ENCODE data around the gene ISLR.

Gene ISLR

DNA sequence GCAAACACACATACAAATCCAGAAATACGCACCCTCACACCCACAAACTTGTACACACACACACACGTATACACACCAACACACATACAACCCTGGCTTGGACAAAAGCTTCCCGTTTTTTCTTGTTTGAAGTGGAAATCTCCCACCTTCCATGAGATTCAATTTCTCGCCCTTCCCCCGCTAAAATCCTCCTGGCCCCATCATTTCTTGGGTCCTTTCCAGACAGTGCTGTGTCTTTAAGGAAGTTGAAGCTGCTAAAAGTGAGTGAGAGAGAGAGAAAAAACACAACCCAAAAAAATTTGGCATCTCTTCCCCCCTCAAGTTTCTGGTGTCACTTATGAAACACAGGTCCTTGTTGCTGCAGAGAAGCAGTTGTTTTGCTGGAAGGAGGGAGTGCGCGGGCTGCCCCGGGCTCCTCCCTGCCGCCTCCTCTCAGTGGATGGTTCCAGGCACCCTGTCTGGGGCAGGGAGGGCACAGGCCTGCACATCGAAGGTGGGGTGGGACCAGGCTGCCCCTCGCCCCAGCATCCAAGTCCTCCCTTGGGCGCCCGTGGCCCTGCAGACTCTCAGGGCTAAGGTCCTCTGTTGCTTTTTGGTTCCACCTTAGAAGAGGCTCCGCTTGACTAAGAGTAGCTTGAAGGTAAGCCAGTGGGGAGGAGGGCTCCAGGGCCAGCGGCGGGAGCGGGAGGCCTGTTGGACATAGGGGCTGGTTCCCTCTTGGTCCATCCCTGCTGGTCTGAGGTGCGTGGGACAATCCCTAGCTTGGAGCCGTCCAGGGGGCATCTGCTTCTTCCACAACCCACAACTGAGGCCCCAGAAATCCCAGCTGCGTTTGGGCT lies at the start of gene ISLR:
Gene ISLR (plus strand): TSS at position 331 of the 839 bp plus-strand sequence. CDS start 1,149 bp downstream, outside the sequence.
- Histone ChIP-seq H3K27me3 (ENCODE audit: insufficient read depth, low read depth) (peaks cover 37% of the 10 kb centered on the region), H3K9ac (no peak within 1 kb of the TSS), H2AFZ (ENCODE audit: low read depth) (no peak within 1 kb of the TSS), H3K4me1 (ENCODE audit: low read depth, poor library complexity, severe bottlenecking) (no peaks in the 10 kb centered on the region), H3K36me3 (ENCODE audit: insufficient read depth) (no peaks in the 10 kb centered on the region), H3K4me3 (IDR thresholded peaks at IDR 0.05; ENCODE audit: insufficient read depth, low read depth, low read length) (no peak within 1 kb of the TSS), H3K27ac (no peak within 1 kb of the TSS), H4K20me1 (ENCODE audit: insufficient read depth) (no peaks in the 10 kb centered on the region), H3K4me2 (no peak within 1 kb of the TSS), H3K79me2 (ENCODE audit: insufficient read depth, low read depth) (no peaks in the 10 kb centered on the region)
- TF ChIP-seq CTCF (conservative IDR thresholded peaks at IDR 0.05; ENCODE audit: low read depth, low read length): no peak

DNA sequence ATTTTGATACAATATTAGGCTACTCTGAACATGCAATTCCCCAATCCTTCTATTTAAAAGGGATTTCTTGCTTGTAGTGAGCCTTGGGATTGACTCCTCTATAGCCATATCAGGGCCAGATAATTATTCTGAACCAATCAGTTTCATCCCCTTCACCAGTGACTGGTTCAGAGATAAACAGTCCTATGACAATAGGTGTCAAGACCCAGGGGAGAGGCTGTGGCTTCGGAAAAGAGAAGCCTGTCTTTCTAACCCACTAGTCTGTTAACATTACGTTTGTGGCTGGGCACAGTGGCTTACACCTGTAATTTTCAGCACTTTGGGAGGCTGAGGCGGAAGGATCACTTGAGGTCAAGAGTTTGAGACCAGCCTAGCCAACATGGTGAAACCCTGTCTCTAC lies 49.3 kb upstream of the ISLR start:
- H3K27me3 ChIP-seq (ENCODE audit: insufficient read depth, low read depth): peaks cover 65% of the 10 kb centered on the region
- H3K36me3 ChIP-seq (ENCODE audit: insufficient read depth): no peaks in the 10 kb centered on the region
- H3K79me2 ChIP-seq (ENCODE audit: insufficient read depth, low read depth): no peaks in the 10 kb centered on the region
- no peak overlapping the region for H3K4me3 ChIP-seq (IDR thresholded peaks at IDR 0.05; ENCODE audit: insufficient read depth, low read depth, low read length)
- H3K4me2 ChIP-seq: no peak overlapping the region
- no peak overlapping the region for H3K9ac ChIP-seq
- no peak overlapping the region for H3K27ac ChIP-seq
- no peak overlapping the region for H2AFZ ChIP-seq (ENCODE audit: low read depth)
- peaks cover 14% of the 10 kb centered on the region for H3K4me1 ChIP-seq (ENCODE audit: low read depth, poor library complexity, severe bottlenecking)
- H4K20me1 ChIP-seq (ENCODE audit: insufficient read depth): no peaks in the 10 kb centered on the region
- TF ChIP-seq CTCF (conservative IDR thresholded peaks at IDR 0.05; ENCODE audit: low read depth, low read length): no peak

- TF ChIP-seq CTCF (conservative IDR thresholded peaks at IDR 0.05; ENCODE audit: low read depth, low read length): no peak
- H3K9ac ChIP-seq: no peak overlapping the region
- no peaks in the 10 kb centered on the region for H3K79me2 ChIP-seq (ENCODE audit: insufficient read depth, low read depth)
- no peaks in the 10 kb centered on the region for H3K36me3 ChIP-seq (ENCODE audit: insufficient read depth)
- no peak overlapping the region for H3K4me3 ChIP-seq (IDR thresholded peaks at IDR 0.05; ENCODE audit: insufficient read depth, low read depth, low read length)
- H4K20me1 ChIP-seq (ENCODE audit: insufficient read depth): no peaks in the 10 kb centered on the region
- peaks cover 14% of the 10 kb centered on the region for H3K4me1 ChIP-seq (ENCODE audit: low read depth, poor library complexity, severe bottlenecking)
- H2AFZ ChIP-seq (ENCODE audit: low read depth): no peak overlapping the region
- peaks cover 71% of the 10 kb centered on the region for H3K27me3 ChIP-seq (ENCODE audit: insufficient read depth, low read depth)
- H3K4me2 ChIP-seq: no peak overlapping the region
- no peak overlapping the region for H3K27ac ChIP-seq
These were observed 48.8 kb upstream of the ISLR start for GRCh38 chr15:74124759-74125158.

- H3K79me2 ChIP-seq (ENCODE audit: insufficient read depth, low read depth): no peaks in the 10 kb centered on the region
- H2AFZ ChIP-seq (ENCODE audit: low read depth): no peak overlapping the region; the same call in 1 of the 2 replicates
- H3K9ac ChIP-seq: no peak overlapping the region
- H3K4me1 ChIP-seq (ENCODE audit: low read depth, poor library complexity, severe bottlenecking): peaks cover 12% of the 10 kb centered on the region
- peak; percentile 59 for TF ChIP-seq CTCF (conservative IDR thresholded peaks at IDR 0.05; ENCODE audit: low read depth, low read length)
- no peaks in the 10 kb centered on the region for H3K36me3 ChIP-seq (ENCODE audit: insufficient read depth)
- H3K27me3 ChIP-seq (ENCODE audit: insufficient read depth, low read depth): peaks cover 77% of the 10 kb centered on the region
- peak overlapping the region; percentile 48 for H3K4me2 ChIP-seq
- H3K4me3 ChIP-seq (IDR thresholded peaks at IDR 0.05; ENCODE audit: insufficient read depth, low read depth, low read length): no peak overlapping the region
- no peaks in the 10 kb centered on the region for H4K20me1 ChIP-seq (ENCODE audit: insufficient read depth)
- H3K27ac ChIP-seq: no peak overlapping the region
These were observed 46.1 kb upstream of the ISLR start for GRCh38 chr15:74127255-74127953.
